GM19193 (cell line): Measurements from ENCODE around the gene HOXA13.

Experiments used
- POLR2A ChIP-seq: IDR thresholded peaks from 4 replicates; pipeline ENCODE4 v1.6.1; 2011; ENCODE audit not compliant: insufficient read depth, insufficient read length; ENCODE audit errors: extremely low read depth

HOXA13 gene

DNA sequence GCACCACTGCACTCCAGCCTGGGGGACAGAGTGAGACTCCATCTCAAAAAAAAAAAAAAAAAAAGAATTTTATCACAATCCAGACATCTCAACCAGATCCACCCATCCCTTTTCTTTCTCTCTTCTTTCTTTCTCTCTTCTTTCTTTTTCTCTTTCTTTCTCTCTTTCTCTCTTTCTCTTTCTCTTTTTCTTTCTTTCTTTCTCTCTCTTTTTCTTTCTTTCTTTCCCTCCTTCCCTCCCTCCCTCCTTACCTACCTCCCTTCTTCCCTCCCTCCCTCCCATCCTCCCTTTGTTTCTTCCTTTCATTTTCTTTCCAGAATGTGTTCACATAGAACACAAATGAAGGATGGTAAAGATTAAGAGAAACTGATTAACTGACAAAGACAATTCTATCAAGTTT, 18.1 kb upstream of the HOXA13 start:
- TF ChIP-seq POLR2A, result no peak

DNA sequence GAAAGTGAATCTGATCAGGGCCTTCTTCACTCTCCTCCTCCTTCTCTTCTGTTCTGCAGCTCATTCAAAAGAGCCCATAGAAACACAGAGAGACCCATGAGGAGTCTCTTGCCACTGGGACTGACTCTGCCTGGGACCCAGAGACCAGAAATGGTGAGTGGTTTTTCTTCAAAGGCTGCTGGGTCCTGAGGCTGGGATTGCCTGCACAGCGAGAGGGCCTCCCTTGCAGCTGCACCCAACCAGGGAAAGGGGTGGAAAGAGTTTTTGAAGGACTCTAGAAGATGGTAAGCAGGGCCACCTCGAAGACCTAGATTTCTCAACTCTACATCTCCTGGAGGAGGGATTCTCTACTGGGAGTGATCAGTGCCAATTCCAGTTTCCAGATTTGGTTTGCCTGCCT, 15.5 kb upstream of the HOXA13 start:
- TF ChIP-seq POLR2A, result no peak

DNA sequence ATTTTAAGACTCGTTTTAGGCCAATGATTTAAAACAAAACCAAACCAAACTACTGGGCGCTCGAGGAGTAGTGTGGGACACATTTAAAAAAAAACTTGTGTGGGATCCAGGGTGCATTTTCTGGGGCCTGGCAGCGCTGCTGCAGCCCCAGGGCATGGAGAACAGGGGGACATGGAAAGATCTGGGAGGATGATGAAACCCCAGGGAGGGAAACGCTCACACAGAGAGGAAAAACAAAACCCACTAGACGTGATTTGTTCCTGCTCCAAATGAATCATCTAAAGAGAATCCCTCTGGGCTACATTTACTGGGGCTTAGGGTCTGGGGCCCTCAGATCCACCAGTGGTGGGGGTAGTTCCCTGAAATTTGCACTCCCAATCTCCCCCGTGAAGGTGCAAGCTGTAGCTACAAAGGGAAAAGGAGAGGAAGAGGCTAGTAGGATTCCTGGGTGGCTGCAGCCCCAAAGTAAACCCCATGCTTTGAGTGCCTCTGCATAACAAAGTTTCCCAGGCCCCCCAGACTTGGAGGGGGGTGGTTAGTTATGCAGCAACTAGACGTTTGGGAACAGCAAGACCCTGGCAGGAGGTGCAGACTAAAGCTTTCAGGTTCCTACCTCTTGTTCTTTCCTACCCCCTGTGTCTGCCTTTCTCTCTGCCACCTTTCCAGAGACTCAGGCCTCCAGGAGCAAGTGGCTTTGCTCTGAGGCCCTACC, 14.5 kb upstream of the HOXA13 start:
- TF ChIP-seq POLR2A, result no peak

DNA sequence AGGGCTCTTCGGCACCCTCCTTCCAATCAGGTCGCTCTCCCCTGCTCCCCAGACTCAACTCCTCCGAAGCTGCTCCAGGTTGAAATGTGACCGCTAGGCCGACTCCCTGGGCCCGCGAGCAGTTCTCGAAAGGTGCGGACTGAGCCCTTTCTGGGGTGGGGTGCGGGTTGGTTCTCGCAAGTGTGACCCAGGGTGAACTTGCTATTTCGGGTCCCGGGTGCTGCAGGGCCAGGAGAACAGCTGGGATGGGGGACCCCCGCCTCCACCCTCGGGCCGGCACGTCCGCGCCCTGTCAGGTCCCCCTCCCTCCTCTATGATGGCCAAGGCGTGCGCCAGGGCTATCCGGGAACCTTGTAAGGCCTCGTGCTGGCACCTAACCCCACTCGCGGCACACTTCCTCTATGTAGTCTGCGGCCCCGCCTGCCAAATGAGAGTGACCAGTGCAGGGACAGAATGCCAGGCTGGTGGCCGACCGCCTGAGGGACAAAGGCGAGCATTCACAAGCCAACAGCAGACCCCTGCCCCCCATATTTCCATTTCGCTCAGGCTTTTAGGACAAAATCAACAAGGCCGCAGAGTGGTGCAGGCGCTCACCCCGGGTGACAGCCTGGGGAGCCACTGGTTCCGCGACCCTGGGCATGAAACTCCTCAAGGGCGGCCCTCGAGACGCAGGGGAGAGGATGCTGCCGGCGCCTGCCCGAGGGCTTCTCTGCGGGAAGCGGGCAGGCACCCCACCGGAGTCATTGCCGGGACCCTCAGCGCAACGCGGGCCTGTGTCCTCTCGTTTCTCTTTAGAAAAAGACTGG, 13.7 kb upstream of the HOXA13 start:
- TF ChIP-seq POLR2A, result no peak

DNA sequence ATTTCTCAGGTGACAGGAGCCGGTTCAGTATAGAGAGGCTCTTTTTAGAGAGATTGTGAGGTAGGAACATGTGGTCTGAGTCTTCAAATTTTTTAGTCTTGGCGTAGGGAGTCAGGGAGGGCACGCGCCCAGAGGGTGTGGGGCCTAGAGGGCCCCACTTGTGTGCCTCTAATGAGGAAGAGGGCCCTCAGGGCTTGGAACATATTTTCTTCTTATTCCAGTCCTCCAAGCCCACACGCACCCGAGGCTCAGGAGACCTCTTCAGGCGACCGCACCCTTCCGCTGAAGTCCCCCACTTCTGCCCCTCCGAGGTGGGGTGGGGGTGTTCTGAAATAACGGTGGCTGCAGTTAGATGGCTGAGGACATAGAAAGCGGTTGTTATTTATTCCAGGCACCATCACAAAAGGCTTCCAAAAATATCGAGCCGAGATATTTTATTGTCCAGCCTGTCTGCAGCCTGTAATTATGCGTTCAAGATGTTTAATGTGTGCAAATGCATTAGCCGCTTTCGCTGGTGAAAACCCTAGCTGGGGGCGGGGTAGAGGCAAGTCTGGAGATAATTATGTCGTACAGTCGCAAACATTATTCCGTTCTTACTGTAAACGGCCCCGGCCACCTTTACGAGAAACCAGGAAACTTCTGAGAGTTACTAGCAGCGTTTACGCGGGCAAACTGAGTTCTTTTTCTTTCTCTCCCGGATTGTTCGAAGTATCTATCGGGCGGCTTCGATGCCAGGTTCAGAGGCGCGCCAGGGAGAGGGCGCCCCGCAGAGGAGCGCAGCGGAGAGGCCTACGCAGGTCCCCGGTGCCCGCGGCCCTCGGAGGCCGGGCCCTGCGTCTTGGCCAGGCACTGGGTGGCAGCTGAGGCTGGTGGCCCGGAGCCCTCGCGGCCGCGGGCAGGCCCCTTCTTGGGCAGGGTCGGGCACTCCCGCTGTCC, 12.9 kb upstream of the HOXA13 start:
- TF ChIP-seq POLR2A, result no peak

DNA sequence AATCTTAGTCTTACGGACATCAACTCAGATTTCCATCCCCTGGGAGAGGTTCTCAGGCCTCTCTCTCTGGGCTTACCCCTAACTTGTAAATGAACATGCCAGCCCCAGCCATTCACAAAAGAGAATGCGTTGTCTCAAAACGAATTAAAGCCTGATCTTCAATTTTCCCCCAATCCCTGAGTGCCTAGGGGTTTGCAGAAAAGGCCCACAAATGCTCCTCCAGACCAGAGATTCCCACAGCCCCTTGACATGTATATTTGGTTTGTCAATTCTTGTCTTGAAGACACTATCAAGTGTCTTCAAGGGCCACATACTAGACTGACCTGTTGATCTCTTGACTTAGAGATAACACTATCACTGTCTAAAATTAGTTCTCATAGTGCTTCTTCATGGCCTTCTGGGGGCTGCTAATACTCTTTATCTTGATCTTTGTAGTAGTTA, 11.9 kb upstream of the HOXA13 start:
- TF ChIP-seq POLR2A, result no peak

DNA sequence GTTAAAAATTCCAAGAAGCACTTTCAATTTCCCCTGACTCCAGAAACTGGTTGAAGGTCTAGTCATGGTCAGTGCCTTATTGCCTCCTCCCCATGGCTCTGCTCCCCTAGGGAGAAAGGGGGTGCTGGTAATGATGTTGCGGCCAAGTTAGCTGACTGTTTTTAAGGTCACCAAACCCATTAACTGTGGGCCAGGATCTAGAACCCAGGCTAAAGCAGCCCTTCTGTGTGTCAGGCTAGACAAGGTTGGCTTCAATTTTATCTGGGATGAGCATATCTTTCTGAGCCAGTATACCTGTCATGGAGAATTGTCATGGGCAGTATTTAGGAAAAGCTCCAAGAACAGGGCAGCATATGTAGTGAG, 11.2 kb upstream of the HOXA13 start:
- TF ChIP-seq POLR2A, result no peak

DNA sequence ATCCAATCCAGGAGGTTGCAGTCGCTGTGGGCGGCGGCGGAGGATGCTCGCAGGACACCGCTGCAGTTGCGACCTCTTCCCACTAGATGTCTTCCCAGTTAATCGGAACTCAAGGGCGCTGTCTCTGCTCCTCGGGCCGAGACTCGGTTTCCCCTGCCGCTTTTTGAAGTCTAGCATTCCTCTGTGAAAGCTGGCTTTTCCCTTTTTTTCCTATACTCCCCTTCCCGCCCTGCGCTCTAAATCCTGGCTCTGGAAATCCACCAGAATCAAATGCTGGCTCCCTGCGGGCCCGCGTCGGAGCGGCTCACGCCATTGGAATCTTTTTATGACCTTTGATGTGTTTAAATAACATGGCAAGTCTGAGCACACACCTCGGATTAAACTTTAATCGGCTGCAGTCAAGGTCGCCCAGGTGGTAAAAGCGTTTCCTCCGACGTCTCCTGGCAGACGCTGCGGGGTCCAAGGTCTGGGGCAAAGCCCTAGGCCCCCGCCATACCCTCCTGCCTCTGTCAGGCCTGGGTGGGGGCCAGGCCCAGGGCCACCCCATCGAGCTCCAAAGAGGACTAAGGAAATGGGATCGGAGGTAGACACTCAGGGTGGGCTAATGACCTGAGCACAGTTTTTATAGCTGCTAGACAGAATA, 10.7 kb upstream of the HOXA13 start:
- no peak for TF ChIP-seq POLR2A

DNA sequence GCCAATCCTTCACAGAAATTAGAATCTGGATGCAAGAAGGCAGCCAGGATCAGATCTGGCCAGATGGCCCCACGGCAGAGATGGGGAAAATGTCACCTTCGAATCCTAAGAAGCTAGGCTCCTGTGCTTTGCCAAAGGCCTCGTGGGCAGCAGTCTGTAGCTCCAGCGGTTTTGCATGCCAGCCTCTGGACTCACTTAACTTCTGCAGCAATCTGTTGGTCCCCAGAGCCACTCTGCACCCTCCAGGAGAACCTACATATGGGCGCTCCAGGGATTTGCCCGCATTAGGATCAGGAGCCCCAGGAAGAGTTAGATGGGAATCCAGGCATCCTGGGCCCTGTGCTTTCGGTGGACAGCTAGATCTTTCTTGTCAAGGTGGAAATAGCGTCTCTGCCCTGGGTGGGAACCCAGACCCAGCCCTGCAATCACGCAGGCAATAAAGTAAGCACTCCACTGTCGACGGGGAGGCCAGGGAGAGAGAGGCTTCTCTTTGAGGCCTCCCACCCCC, 10.1 kb upstream of the HOXA13 start:
- TF ChIP-seq POLR2A, result no peak

DNA sequence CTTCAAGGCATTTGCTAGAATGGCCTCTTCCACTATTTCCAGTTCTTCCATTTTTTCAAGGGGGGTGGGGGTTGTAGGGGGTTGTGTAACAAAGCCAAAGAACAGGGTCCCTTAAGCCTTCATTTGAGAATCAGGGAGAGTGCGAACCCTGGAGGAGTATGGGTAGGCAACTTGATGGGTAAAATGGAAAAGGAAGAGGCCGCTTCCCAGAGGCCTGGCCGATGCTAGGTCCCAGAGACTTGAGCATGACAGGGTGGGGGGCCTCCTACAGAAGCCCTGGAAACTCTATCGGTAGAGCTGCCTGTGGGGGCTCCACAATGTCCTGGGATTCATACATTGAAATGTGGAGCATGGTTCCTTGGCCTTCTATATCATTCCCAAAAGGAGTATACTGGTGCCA, 9.1 kb upstream of the HOXA13 start:
- no peak for TF ChIP-seq POLR2A

DNA sequence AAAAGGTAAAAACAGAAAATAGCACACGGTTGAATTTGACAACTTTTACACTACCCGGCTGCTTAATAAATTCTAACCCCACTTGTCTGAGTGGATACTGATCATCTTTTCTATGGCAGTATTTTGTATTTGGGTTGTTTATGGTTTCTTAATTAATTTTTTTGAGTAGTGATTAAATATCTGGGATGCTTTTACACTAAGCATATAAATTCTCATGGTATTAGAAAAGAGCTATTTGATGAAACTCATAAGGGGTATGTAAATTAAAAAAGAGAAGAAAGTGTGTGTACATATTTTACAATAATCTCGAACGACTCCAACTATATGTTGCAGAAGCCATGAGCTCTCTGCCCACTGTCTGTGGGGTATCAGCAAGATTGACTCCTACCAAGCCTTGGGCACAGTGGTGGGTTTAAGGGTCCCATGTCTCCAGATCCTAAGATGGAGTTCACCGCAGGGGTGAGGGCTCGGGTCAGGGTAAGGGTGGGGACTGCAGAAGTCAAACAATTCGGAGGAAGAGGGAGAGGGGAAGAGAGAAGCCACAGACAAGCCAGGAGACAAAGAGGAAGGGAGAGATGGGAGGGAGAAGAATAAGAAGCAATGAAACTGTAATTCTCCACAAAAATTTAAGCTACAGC, 7.6 kb upstream of the HOXA13 start:
- TF ChIP-seq POLR2A, result no peak

DNA sequence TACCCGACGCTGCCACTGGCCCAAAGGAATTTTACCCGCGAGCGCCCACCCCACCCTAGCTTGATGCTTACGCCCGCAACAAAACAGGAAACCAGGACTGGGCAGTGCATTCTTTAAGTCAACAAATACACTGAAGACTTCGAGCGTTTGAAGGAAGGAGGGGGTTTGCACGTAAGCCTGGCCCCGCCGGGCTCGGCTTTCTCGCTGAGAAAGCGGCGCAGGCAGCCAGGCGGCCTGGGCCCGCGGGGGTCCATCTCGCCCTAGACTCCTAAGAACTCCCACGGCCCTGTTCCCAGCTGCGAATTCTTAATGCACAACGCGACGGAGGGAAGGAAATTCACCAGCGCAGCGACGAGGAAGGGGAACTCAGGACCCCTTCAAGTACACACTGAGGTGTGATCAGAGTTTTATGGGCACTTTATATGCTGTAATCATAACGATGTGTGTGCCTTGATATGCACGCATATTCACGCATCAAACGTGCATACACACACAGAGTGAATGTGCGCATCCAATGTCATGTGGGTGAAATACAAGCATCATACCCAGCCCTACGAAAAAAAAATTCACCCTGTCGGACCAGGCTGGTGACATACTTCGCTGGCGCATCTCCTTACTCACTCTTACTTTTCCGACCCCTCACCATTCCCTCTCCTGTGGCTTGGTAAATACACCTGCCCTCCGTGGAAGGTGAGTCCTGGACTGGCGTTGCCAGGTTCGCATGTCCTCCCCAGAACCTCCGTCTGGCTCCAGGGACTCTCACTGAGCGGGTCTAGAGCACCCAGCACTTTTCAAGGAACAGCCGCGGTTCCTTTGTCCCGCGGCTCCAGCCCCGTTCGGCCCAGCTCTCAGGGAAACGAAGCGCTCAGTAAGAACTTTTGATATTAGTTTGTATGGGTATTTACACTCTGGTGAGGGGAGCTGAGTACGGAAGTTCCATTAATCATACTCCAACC, 5.7 kb upstream of the HOXA13 start:
- TF ChIP-seq POLR2A, result no peak

DNA sequence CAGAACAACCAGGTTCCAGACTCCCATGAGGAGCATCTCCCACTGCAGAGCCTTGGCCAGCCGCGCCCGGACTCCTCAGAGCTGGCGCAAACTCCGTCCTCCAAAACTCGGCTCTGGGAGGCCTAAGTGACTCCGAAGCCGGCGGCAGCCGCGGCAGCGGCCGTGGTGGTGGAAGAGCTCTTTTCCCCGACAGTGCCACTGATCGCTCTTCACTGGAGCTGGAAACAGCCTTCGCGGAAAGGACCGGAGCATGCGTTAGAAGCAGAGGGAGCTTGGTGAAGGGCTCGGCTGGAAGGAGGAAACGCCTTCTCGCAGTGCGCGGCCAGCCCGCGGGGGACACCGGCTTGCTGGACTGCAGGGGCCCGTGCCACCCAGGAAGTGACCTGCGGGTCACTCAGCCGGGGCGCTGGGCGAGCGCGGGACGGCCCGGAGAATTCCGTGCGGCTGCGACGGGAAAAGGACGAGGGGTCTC, 5.0 kb upstream of the HOXA13 start:
- TF ChIP-seq POLR2A, result no peak
